Measurements from ENCODE around the gene GALNT6.

GALNT6 gene

DNA sequence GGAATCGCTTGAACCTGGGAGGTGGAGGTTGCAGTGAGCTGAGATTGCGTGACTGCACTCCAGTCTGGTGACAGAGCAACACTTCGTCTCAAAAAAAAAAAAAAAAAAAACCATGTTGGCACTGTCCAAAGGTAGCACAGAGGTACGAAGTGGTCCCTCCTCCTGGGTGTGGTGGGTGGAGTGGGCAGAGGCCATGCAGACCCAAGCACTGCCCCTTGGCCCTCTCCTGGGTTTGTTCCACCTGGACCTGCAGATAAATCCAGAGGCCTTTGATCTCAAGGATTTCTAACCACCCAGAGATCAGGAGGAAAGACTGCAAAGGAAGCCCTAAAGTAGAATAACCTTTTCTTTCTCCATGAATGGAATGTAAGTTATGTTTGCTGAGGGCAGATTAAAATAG, 8.7 kb upstream of the GALNT6 start:
- Histone ChIP-seq H3K36me3 (replicated peaks in 1 of 2; ENCODE audit: control insufficient read depth in 2 of 2, insufficient read depth in 2 of 2, low read length in 2 of 2) (no peaks in the 10 kb centered on the region), H3K4me2 (ENCODE audit: insufficient read depth, low read length, poor library complexity, severe bottlenecking) (no peak overlapping the region), H3K14ac (ENCODE audit: low read length) (no peak overlapping the region), H4K91ac (ENCODE audit: low read depth, low read length, poor library complexity) (no peak overlapping the region), H2BK5ac (ENCODE audit: low read length) (no peak overlapping the region), H3K4ac (ENCODE audit: low read length) (no peak overlapping the region), H2BK120ac (ENCODE audit: low read depth, low read length) (no peak overlapping the region), H3K79me1 (ENCODE audit: low read depth, low read length) (no peaks in the 10 kb centered on the region), H2AFZ (ENCODE audit: low read length) (no peak overlapping the region), H2BK15ac (ENCODE audit: low read length) (no peak overlapping the region), H2BK12ac (ENCODE audit: low read length) (no peak overlapping the region), H3K9ac (ENCODE audit: low read depth, low read length, poor library complexity) (no peak overlapping the region), H3K9me3 (replicated peaks in 1 of 2; ENCODE audit: control insufficient read depth in 2 of 2, insufficient read depth in 1 of 2, low read depth in 1 of 2, low read length in 2 of 2) (no peaks in the 10 kb centered on the region), H3K23ac (ENCODE audit: low read depth, low read length, poor library complexity) (no peak overlapping the region), H3K27me3 (ENCODE audit: control insufficient read depth in 3 of 3, insufficient read depth in 3 of 3, low read depth in 1 of 3, low read length in 3 of 3) (peaks cover 0 to 50% (median 0%) of the 10 kb centered on the region in 3 experiments), H3K18ac (ENCODE audit: low read length) (no peak overlapping the region), H3K4me1 (ENCODE audit: control insufficient read depth in 2 of 2, insufficient read depth in 1 of 2, low read depth in 1 of 2, low read length in 2 of 2) (no peaks in the 10 kb centered on the region), H2AK5ac (ENCODE audit: low read depth, low read length) (no peak overlapping the region), H3K4me3 (ENCODE audit: low read length in 2 of 2) (no peak overlapping the region), H4K8ac (ENCODE audit: low read depth, low read length) (no peak overlapping the region), H3K27ac (replicated peaks; ENCODE audit: low read length) (no peak overlapping the region)
- no CpG with 5 or more reads among the region's 4 CpGs for WGBS, 2 donors (ENCODE audit: extremely low coverage in 2 of 2, insufficient read length in 2 of 2, insufficient replicate concordance in 1 of 2)
- no peak for DNase-seq (ENCODE audit: low spot score)

DNA sequence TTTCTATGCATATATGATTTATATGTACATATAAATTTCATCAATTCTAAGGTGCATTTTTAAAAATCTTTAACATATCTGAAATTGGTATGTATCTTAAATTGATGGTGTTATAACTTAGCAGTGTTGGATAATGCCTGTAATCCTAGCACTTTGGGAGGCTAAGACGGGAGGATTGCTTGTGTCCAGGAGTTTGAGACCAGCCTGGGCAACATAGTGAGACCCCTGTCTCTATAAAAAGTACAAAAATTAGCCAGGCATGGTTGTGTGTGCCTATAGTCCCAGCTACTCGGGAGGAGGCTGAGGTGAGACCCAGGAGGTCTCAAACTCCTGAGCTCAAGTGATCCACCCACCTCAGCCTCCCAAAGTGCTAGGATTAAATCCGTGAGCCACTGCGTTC, 6.5 kb upstream of the GALNT6 start:
- no peak for DNase-seq (ENCODE audit: low spot score)
- Histone ChIP-seq H3K23ac (ENCODE audit: low read depth, low read length, poor library complexity) (no peak overlapping the region), H2BK12ac (ENCODE audit: low read length) (no peak overlapping the region), H3K4ac (ENCODE audit: low read length) (no peak overlapping the region), H3K14ac (ENCODE audit: low read length) (no peak overlapping the region), H3K9ac (ENCODE audit: low read depth, low read length, poor library complexity) (no peak overlapping the region), H2AFZ (ENCODE audit: low read length) (no peak overlapping the region), H3K27ac (replicated peaks; ENCODE audit: low read length) (no peak overlapping the region), H2AK5ac (ENCODE audit: low read depth, low read length) (no peak overlapping the region), H3K27me3 (ENCODE audit: control insufficient read depth in 3 of 3, insufficient read depth in 3 of 3, low read depth in 1 of 3, low read length in 3 of 3) (peaks cover 0 to 53% (median 16%) of the 10 kb centered on the region in 3 experiments), H4K8ac (ENCODE audit: low read depth, low read length) (no peak overlapping the region), H3K36me3 (replicated peaks in 1 of 2; ENCODE audit: control insufficient read depth in 2 of 2, insufficient read depth in 2 of 2, low read length in 2 of 2) (no peaks in the 10 kb centered on the region), H3K4me3 (ENCODE audit: low read length in 2 of 2) (no peak overlapping the region), H2BK15ac (ENCODE audit: low read length) (no peak overlapping the region), H3K79me1 (ENCODE audit: low read depth, low read length) (no peaks in the 10 kb centered on the region), H3K4me1 (ENCODE audit: control insufficient read depth in 2 of 2, insufficient read depth in 1 of 2, low read depth in 1 of 2, low read length in 2 of 2) (no peaks in the 10 kb centered on the region), H2BK120ac (ENCODE audit: low read depth, low read length) (no peak overlapping the region), H4K91ac (ENCODE audit: low read depth, low read length, poor library complexity) (no peak overlapping the region), H3K9me3 (replicated peaks in 1 of 2; ENCODE audit: control insufficient read depth in 2 of 2, insufficient read depth in 1 of 2, low read depth in 1 of 2, low read length in 2 of 2) (peaks cover 0 to 5% of the 10 kb centered on the region in 2 donors), H3K18ac (ENCODE audit: low read length) (no peak overlapping the region), H3K4me2 (ENCODE audit: insufficient read depth, low read length, poor library complexity, severe bottlenecking) (no peak overlapping the region), H2BK5ac (ENCODE audit: low read length) (no peak overlapping the region)
- WGBS, 2 donors (ENCODE audit: extremely low coverage in 2 of 2, insufficient read length in 2 of 2, insufficient replicate concordance in 1 of 2): no CpG with 5 or more reads among the region's 4 CpGs

DNA sequence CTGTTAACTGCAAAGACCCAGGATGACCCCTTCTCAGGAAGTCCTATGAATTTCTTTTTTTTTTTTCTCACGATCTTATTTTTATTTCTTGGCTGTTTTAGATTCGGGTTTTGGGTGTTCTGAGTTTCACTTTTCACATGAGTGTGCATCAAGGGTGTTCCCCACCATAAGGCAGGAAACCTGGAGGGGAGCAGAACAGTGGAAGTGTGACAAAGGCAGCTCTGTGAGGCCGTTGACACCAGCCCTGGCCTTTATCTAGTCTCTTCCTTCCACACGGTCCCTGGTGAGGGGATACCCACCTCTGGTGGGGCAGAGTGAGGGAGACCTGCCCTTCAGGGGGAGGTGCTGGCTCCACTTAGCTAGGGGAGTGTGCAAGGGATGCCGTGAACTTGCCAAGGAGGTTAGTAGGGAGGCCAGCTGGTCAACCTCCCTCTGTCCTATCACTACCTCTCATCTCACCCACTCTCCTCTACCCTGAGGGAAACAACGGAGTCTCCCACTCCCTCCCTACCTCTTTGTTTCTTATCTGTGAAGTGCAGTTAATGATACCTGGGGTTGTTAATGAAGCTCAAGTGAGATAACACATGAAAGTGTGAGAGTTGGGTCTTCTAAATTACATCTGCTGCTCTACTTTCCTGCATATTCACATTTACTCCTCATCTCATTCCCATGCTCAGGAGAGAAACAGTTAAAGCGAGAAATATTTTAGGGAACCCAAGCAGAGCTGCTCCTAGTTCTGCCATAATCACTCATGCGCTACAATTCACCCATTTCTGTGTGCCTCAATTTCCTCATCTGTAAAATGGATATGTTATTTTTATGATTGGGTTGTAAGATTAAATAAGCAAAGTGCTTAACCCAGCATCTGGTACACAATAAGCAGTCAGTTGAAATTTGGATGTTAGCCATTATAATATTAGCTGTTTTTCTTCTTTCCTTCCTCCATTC, 4.4 kb upstream of the GALNT6 start:
- no peak overlapping the region for H3K18ac ChIP-seq (ENCODE audit: low read length)

DNA sequence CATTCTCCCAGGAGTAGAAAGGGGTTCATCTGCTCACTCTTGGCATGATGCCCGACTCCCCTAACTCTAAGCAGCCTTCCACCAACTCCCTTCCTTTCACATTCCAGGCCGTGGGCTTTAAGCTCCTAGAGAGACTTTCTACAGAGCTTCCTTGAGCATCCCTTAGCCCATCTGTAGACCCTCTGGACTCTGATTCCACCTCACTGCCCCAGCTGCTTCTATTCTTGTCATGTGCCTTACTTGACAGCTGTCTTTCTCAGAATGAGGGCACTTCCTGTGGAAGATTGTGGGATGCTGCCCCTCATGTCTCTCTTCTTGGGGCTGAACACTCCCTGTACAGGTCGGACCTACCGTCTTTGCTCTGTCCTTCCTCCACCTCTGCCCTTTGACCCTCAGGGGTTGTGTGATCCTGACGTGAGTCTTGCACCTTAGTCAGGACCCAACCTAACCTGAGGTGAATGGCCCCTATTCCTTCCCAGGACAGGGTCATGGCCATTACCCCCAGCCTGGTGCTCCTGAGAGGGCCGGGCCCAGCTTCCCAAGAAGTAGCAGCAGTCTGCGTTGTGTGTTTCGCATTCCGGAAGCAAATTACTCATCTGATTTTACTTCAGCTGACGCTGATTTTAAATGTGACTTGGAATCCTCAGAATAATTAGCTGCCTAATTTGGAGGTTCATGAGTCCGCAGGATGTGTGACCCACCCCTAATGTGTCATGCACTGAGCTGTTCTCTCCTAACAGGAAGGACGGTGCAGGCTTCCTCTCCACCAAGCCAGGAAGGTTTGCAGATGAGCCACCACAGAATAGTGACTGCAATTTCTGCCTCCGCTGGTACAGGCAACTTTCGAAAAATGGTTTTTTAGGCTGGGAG, 2.7 kb upstream of the GALNT6 start:
- WGBS, 2 donors (ENCODE audit: extremely low coverage in 2 of 2, insufficient read length in 2 of 2, insufficient replicate concordance in 1 of 2): no CpG with 5 or more reads among the region's 14 CpGs
- Histone ChIP-seq H2BK120ac (ENCODE audit: low read depth, low read length) (no peak overlapping the region), H3K4me3 (ENCODE audit: low read length in 2 of 2) (no peak overlapping the region), H2AK5ac (ENCODE audit: low read depth, low read length) (no peak overlapping the region), H3K9ac (ENCODE audit: low read depth, low read length, poor library complexity) (no peak overlapping the region), H3K79me1 (ENCODE audit: low read depth, low read length) (no peaks in the 10 kb centered on the region), H2BK15ac (ENCODE audit: low read length) (no peak overlapping the region), H3K4me2 (ENCODE audit: insufficient read depth, low read length, poor library complexity, severe bottlenecking) (no peak overlapping the region), H2AFZ (ENCODE audit: low read length) (no peak overlapping the region), H2BK12ac (ENCODE audit: low read length) (no peak overlapping the region), H3K23ac (ENCODE audit: low read depth, low read length, poor library complexity) (no peak overlapping the region), H3K27ac (replicated peaks; ENCODE audit: low read length) (no peak overlapping the region), H3K14ac (ENCODE audit: low read length) (no peak overlapping the region), H3K18ac (ENCODE audit: low read length) (no peak overlapping the region), H4K91ac (ENCODE audit: low read depth, low read length, poor library complexity) (no peak overlapping the region), H3K4ac (ENCODE audit: low read length) (no peak overlapping the region), H3K36me3 (replicated peaks in 1 of 2; ENCODE audit: control insufficient read depth in 2 of 2, insufficient read depth in 2 of 2, low read length in 2 of 2) (no peaks in the 10 kb centered on the region), H4K8ac (ENCODE audit: low read depth, low read length) (no peak overlapping the region), H3K9me3 (replicated peaks in 1 of 2; ENCODE audit: control insufficient read depth in 2 of 2, insufficient read depth in 1 of 2, low read depth in 1 of 2, low read length in 2 of 2) (peaks cover 2 to 5% of the 10 kb centered on the region in 2 donors), H3K27me3 (ENCODE audit: control insufficient read depth in 3 of 3, insufficient read depth in 3 of 3, low read depth in 1 of 3, low read length in 3 of 3) (peaks cover 7 to 79% (median 44%) of the 10 kb centered on the region in 3 experiments), H2BK5ac (ENCODE audit: low read length) (no peak overlapping the region), H3K4me1 (ENCODE audit: control insufficient read depth in 2 of 2, insufficient read depth in 1 of 2, low read depth in 1 of 2, low read length in 2 of 2) (peaks cover 3% of the 10 kb centered on the region in 2 donors)
- DNase-seq (ENCODE audit: low spot score): no peak

More for the DNA sequence above, 4.4 kb upstream of the GALNT6 start:
- Histone ChIP-seq H2AK5ac (ENCODE audit: low read depth, low read length) (no peak overlapping the region), H4K91ac (ENCODE audit: low read depth, low read length, poor library complexity) (no peak overlapping the region), H3K4me1 (ENCODE audit: control insufficient read depth in 2 of 2, insufficient read depth in 1 of 2, low read depth in 1 of 2, low read length in 2 of 2) (peaks cover 3% of the 10 kb centered on the region in 2 donors), H3K9me3 (replicated peaks in 1 of 2; ENCODE audit: control insufficient read depth in 2 of 2, insufficient read depth in 1 of 2, low read depth in 1 of 2, low read length in 2 of 2) (peaks cover 0 to 5% of the 10 kb centered on the region in 2 donors), H3K4ac (ENCODE audit: low read length) (no peak overlapping the region), H3K4me3 (ENCODE audit: low read length in 2 of 2) (no peak overlapping the region), H3K36me3 (replicated peaks in 1 of 2; ENCODE audit: control insufficient read depth in 2 of 2, insufficient read depth in 2 of 2, low read length in 2 of 2) (no peaks in the 10 kb centered on the region), H3K79me1 (ENCODE audit: low read depth, low read length) (no peaks in the 10 kb centered on the region), H2BK120ac (ENCODE audit: low read depth, low read length) (no peak overlapping the region), H3K23ac (ENCODE audit: low read depth, low read length, poor library complexity) (no peak overlapping the region), H3K14ac (ENCODE audit: low read length) (no peak overlapping the region), H4K8ac (ENCODE audit: low read depth, low read length) (no peak overlapping the region), H3K27me3 (ENCODE audit: control insufficient read depth in 3 of 3, insufficient read depth in 3 of 3, low read depth in 1 of 3, low read length in 3 of 3) (peaks cover 7 to 66% (median 35%) of the 10 kb centered on the region in 3 experiments), H3K9ac (ENCODE audit: low read depth, low read length, poor library complexity) (no peak overlapping the region), H2BK12ac (ENCODE audit: low read length) (no peak overlapping the region), H3K4me2 (ENCODE audit: insufficient read depth, low read length, poor library complexity, severe bottlenecking) (no peak overlapping the region), H2BK5ac (ENCODE audit: low read length) (no peak overlapping the region), H2BK15ac (ENCODE audit: low read length) (no peak overlapping the region), H2AFZ (ENCODE audit: low read length) (no peak overlapping the region), H3K27ac (replicated peaks; ENCODE audit: low read length) (no peak overlapping the region)
- no peak for DNase-seq (ENCODE audit: low spot score)
- no CpG with 5 or more reads among the region's 8 CpGs for WGBS, 2 donors (ENCODE audit: extremely low coverage in 2 of 2, insufficient read length in 2 of 2, insufficient replicate concordance in 1 of 2)
